GM11168 (cell line): ENCODE measurements around the gene METTL24.
"Not testable (repeated sequence)": the region's sequence is repeated elsewhere in the genome, so short reads cannot be mapped to it uniquely, and the experiment has no call there.

Experiments used
- in situ Hi-C: fragments of 300-500 bp; cut with MboI; formaldehyde crosslinking; loops from one replicate; pipeline ENCODE4 v1.12.0; 2022; ENCODE audit warnings: low sequenced_read_pairs; ENCODE audit not compliant: unreplicated experiment

METTL24 gene

GRCh38 chr6:110319381-110319780 lies 38.8 kb downstream of the METTL24 start:
- in situ Hi-C loops = no loop called here

GRCh38 chr6:110318971-110319370 lies 39.2 kb downstream of the METTL24 start:
- in situ Hi-C loops = no loop called here

- in situ Hi-C loops = no loop called here
These were observed 40.5 kb downstream of the METTL24 start for GRCh38 chr6:110317646-110318045.

- in situ Hi-C loops = no loop called here
These were observed 41.0 kb downstream of the METTL24 start for GRCh38 chr6:110317189-110317588.

DNA sequence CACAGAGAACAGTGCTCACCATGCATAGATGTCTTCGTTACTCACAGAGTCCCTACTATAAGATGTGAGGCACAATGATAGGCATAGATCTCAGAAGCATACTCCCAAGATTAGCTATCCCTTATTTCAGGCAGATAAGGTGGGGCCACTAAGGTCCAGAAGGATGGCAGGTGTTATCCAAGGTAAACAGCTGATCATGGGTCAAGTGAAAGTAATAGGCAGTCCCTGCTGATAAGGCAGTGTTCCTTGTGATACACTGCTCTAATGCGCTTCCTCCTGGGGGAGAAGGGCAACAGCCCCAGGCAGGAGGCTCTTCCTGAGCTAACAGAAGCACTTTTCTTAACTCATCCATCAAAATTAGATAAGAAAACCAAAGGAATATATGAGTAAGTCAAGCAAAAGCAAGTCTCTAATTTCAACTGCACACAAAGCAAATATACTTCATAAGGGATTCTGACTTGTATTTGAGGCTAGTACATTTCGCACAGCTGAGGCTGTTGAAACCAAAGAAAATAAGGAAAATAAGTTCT lies 42.2 kb downstream of the METTL24 start:
- in situ Hi-C loops = no loop called here

DNA sequence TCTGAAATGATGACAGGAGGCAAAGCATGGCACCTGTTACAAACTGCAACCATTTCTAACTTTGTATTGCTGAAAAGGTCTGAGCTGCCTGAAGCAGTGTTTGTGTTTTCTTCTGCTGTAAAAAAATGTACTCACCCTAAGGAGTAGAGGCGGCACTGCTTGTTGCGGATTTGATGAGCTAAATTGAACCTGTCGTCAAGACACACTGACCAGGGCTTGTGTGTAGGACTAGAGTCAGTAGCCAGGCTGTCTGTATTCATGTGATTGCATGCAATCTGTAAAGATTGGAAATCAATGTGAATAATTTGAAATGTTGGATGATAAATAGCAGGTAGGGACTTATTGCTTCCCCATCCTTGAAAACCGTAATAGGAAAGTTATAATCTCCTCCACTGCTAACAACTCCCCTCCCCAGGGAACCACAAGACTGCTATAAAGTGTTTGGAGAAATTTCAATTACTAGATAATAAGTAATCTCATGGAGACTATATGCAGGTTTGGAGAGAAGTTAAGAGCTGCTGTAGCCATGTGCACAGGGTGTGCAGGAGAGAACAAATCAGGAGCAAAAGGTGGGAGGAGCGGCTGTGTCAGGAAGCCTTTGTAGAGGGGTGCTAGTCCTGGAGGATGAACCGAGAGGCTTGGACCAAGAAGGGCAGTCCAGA lies 42.8 kb downstream of the METTL24 start:
- in situ Hi-C loops = no loop called here

DNA sequence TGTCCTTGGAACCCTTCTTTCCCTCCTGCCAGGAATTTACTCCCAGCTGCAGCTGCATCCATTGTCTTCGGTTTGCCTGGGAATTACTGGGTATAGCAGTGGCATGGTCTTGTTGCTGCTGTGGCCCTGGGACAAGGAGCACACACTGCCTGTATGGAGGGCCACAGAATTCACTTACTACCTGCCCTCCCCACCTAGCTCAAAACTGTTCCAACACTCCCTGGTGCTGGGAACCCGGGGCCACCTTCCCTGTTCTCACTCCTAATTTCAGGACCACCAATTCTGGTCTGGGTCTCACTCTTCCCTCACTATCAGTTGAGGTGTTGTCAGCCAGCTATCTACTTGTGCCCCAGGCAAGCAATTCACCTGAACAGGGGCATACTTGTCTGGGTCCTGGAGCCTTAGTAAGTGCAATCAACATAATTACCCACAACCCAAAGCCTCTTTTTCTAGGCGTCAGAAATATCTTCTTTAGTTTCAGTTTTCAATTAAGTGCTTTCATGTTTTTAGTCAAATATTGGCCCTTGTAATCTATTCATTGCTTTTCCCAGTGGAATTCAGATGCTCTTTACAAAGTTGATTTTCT lies 47.2 kb downstream of the METTL24 start:
- in situ Hi-C loops = no loop called here

DNA sequence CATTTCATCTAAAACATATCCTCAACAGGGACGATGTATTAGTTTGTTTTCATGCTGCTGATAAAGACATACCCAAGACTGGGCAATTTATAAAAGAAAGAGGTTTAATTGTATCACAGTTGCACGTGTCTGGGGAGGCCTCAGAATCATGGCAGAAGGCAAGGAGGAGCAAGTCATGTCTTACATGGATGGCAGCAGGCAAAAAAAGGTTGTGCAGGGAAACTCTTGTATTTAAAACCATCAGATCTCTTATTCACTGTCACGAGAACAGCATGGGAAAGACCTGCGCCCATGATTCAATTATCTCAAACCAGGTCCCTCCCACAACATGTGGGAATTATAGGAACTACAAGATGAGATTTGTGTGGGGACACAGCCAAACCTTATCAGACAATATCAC lies 48.7 kb downstream of the METTL24 start:
- in situ Hi-C loops = not testable (repeated sequence)

- in situ Hi-C loops = no loop called here
These were observed 50.8 kb downstream of the METTL24 start for GRCh38 chr6:110307368-110307767.

DNA sequence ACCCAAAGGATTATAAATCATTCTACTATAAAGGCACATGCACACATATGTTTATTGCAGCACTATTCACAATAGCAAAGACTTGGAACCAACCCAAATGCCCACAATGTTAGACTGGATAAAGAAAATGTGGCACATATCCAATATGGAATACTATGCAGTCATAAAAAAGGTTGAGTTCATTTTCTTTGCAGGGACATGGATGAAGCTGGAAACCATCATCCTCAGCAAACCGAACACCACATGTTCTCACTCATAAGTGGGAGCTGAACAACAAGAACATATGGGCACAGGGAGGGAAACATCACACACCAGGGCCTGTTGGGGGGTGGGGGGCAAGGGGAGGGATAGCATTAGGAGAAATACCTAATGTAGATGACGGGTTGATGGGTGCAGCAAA lies 52.3 kb downstream of the METTL24 start:
- in situ Hi-C loops = not testable (repeated sequence)

GRCh38 chr6:110303692-110304091 lies 54.5 kb downstream of the METTL24 start:
- in situ Hi-C loops = not testable (repeated sequence)

GRCh38 chr6:110298916-110299315 lies 59.2 kb downstream of the METTL24 start:
- in situ Hi-C loops = no loop called here

- in situ Hi-C loops = no loop called here
These were observed 59.7 kb downstream of the METTL24 start for GRCh38 chr6:110298411-110298810.

DNA sequence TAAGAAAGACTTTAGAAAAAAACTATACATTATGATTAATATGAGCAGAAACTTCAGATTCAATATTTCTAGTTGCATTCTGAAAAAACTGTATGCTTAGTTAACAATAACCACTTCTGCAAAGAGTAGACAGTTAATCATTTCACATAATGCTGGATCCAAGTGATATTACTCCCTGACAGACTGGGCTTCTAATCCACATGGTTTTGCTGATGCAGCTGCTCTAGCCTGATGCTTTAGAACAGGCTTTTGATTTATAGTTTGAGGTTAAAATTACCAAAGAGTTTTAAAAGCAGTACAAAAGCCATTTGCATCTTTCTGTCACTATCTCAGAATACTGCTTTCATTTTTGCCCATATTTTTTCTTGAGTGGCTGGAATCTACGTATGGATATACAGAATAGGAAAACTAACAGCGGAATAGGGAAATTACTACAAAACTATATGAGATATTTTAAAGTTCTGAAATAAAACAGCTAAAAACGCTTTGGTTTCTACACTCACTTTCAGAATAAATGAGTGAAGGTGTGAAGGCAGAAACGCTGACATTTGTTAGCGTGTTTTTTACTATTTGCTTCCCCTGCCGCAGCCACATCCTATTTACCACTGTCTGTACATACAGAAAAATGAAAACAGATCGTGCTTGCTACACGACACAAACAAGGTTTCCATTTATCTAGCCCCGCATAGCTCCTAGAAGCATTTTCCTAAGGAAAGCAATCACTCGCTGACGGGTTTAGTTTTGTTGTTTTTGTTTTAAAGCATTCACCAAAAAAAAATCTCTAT lies 61.7 kb downstream of the METTL24 start:
- in situ Hi-C loops = no loop called here

GRCh38 chr6:110295451-110296165 lies 62.5 kb downstream of the METTL24 start:
- in situ Hi-C loops = no loop called here

- in situ Hi-C loops = no loop called here
These were observed 70.4 kb downstream of the METTL24 start for GRCh38 chr6:110287462-110288341.

- in situ Hi-C loops = no loop called here
These were observed 72.7 kb downstream of the METTL24 start for GRCh38 chr6:110285306-110286060.

GRCh38 chr6:110284855-110285254 lies 73.3 kb downstream of the METTL24 start:
- in situ Hi-C loops = no loop called here

GRCh38 chr6:110283657-110284056 lies 74.5 kb downstream of the METTL24 start:
- in situ Hi-C loops = no loop called here
